HCT116 (cell line): Measurements from ENCODE around the gene ARF5. TPM values are rescaled to one million over a fixed set of nuclear protein-coding genes. Genes with fewer than 3 reads are reported as not detected.

ENCODE experiments used
- ATAC-seq: fragments of 200-7000 bp; cut with Tn5 transposase; 2 replicates; pipeline ENCODE4 v1.9.1; 2020; ENCODE audit warnings: mild to moderate bottlenecking, moderate library complexity
- BruUV-seq: library from RNA; stranded (reverse); fragments of 400-500 nt; replicated peaks from 2 replicates; lab custom pipeline; 2021; lab: Mats Ljungman, UMichigan
- CTCF ChIA-PET: fragments of 300-600 bp; sonication (Branson Sonifier 250); formaldehyde crosslinking; loops from one replicate; lab custom pipeline; 2021; ENCODE audit warnings: antibody characterized with exemption; lab: Charles Lee
- POLR2A ChIA-PET: fragments of 300-600, 350-600 bp; sonication (Branson Sonifier 250); formaldehyde crosslinking; loops from one replicate; lab custom pipeline; 2021; ENCODE audit warnings: antibody characterized with exemption; lab: Charles Lee
- RAD21 ChIA-PET, 2 experiments: fragments of 300-600 bp; sonication (Branson Sonifier 250); formaldehyde crosslinking; loops; one replicate each; lab custom pipeline; 2023; ENCODE audit warnings: low total read pairs in 2 of 2; ENCODE audit not compliant: uncharacterized antibody in 2 of 2, unreplicated experiment in 2 of 2, low non-redundant PET in 1 of 2; lab: Charles Lee
- DNase-seq: peaks from one replicate; pipeline ENCODE4 v3.0.0-alpha.2; 2010; ENCODE audit warnings: low read depth, low spot score
- H2AFZ ChIP-seq: fragments of 200-600 bp; shearing (Covaris generic), sonication (generic); 2 replicates; pipeline ENCODE4 v1.6.1; 2017; ENCODE audit warnings: low read depth, mixed run types, mixed read lengths, antibody characterized with exemption, low read length; ENCODE audit not compliant: poor library complexity, severe bottlenecking
- H3K27ac ChIP-seq: 2 replicates; pipeline ENCODE4 v1.5.1; 2012; ENCODE audit warnings: low read depth, low read length
- H3K27me3 ChIP-seq: fragments of 200-600 bp; sonication (generic); 2 replicates; pipeline ENCODE4 v1.6.1; 2016; ENCODE audit warnings: mixed run types, low read length, mixed read lengths; ENCODE audit not compliant: insufficient read depth
- H3K36me3 ChIP-seq, 2 experiments: fragments of 200-500 bp in 1 of 2; fragments of 200-600 bp in 1 of 2; sonication (Bioruptor generic) in 1 of 2; sonication (generic) in 1 of 2; 2 replicates each; pipeline versions ENCODE4 v1.5.1 to v1.6.1; 2014 to 2016; ENCODE audit warnings: low read length in 2 of 2, inconsistent platforms in 1 of 2, mixed read lengths in 1 of 2, mixed run types in 1 of 2; ENCODE audit not compliant: insufficient read depth in 2 of 2, control insufficient read depth in 1 of 2
- H3K4me1 ChIP-seq, 2 experiments: fragments of 200-600 bp in 1 of 2; sonication (generic) in 1 of 2; 2 replicates each; pipeline versions ENCODE4 v1.5.1 to v1.6.1; 2012 to 2017; ENCODE audit warnings: low read length in 2 of 2, inconsistent platforms in 1 of 2, mild to moderate bottlenecking in 1 of 2, mixed read lengths in 1 of 2, mixed run types in 1 of 2, moderate library complexity in 1 of 2; ENCODE audit not compliant: insufficient read depth in 2 of 2, control insufficient read depth in 1 of 2
- H3K4me2 ChIP-seq: fragments of 200-600 bp; sonication (generic); 2 replicates; pipeline ENCODE4 v1.6.1; 2017; ENCODE audit warnings: mixed run types, low read length, mixed read lengths
- H3K4me3 ChIP-seq, 2 experiments: fragments of 200-600 bp in 1 of 2; sonication (generic) in 1 of 2; replicated peaks in 1 of 2; 2 replicates each; pipeline ENCODE4 v1.5.1; 2011 to 2016; ENCODE audit warnings: low read length in 2 of 2, control low read depth in 1 of 2, low read depth in 1 of 2, mild to moderate bottlenecking in 1 of 2, mixed read lengths in 1 of 2, mixed run types in 1 of 2
- H3K79me2 ChIP-seq: fragments of 200-600 bp; sonication (generic); 2 replicates; pipeline ENCODE4 v1.6.1; 2017; ENCODE audit warnings: mild to moderate bottlenecking, mixed run types, low read length, moderate library complexity, mixed read lengths; ENCODE audit not compliant: insufficient read depth
- H3K9ac ChIP-seq: fragments of 200-600 bp; sonication (generic); 2 replicates; pipeline ENCODE4 v1.6.1; 2016; ENCODE audit warnings: low read length, mixed read lengths
- H3K9me2 ChIP-seq: fragments of 200-600 bp; sonication (generic), shearing (Covaris generic); 2 replicates; pipeline ENCODE4 v1.6.1; 2017; ENCODE audit warnings: mixed run types, mild to moderate bottlenecking, moderate library complexity; ENCODE audit not compliant: insufficient read depth
- H3K9me3 ChIP-seq, 2 experiments: fragments of 200-500 bp in 1 of 2; fragments of 200-600 bp in 1 of 2; sonication (Bioruptor generic) in 1 of 2; sonication (generic) in 1 of 2; 2 replicates each; pipeline ENCODE4 v1.6.1; 2014 to 2017; ENCODE audit warnings: low read length in 2 of 2, mixed read lengths in 2 of 2, inconsistent platforms in 1 of 2, low read depth in 1 of 2, mild to moderate bottlenecking in 1 of 2, mixed run types in 1 of 2, moderate library complexity in 1 of 2; ENCODE audit not compliant: control insufficient read depth in 1 of 2, insufficient read depth in 1 of 2
- H4K20me1 ChIP-seq: fragments of 200-600 bp; sonication (generic), shearing (Covaris generic); 2 replicates; pipeline ENCODE4 v1.6.1; 2017; ENCODE audit warnings: mixed run types, mild to moderate bottlenecking, moderate library complexity; ENCODE audit not compliant: insufficient read depth
- EZH2phosphoT487 ChIP-seq: fragments of 200-600 bp; IDR thresholded peaks from 2 replicates; pipeline ENCODE4 v1.6.1; 2018; ENCODE audit warnings: antibody characterized with exemption, borderline replicate concordance
- ZNF274 ChIP-seq: fragments of 200-500 bp; sonication (Bioruptor generic); IDR thresholded peaks from 2 replicates; pipeline ENCODE4 v1.6.1; 2014; ENCODE audit warnings: mild to moderate bottlenecking, low read depth, low read length, inconsistent platforms
- intact Hi-C: fragments of 100-400 bp; cut with micrococcal nuclease; formaldehyde crosslinking; loops from 2 replicates; pipeline ENCODE4 v1.10.0; 2022
- total RNA-seq: library from RNA; stranded (reverse); gene quantifications from one replicate; pipeline ENCODE4 v1.2.1, GENCODE V29; 2021; ENCODE audit not compliant: unreplicated experiment
- TF ChIP-seq, protein P1 (sequence below): IDR thresholded peaks from 2 replicates; pipeline ENCODE4 v1.6.1; 2012; ENCODE audit warnings: low read depth
- TF ChIP-seq, protein P2 (sequence below), 3 experiments: fragments of 200-600 bp in 1 of 3; sonication (generic) in 1 of 3; IDR thresholded peaks in 2 of 3; conservative IDR thresholded peaks in 1 of 3; 2 replicates each; pipeline ENCODE4 v1.5.1; 2012 to 2017; ENCODE audit warnings: low read depth in 2 of 3, low read length in 2 of 3, antibody characterized with exemption in 1 of 3, borderline replicate concordance in 1 of 3, control low read depth in 1 of 3, mild to moderate bottlenecking in 1 of 3, mixed read lengths in 1 of 3, mixed run types in 1 of 3, moderate library complexity in 1 of 3; ENCODE audit not compliant: insufficient read depth in 1 of 3
- TF ChIP-seq, protein P3 (sequence below): IDR thresholded peaks from 2 replicates; pipeline ENCODE4 v1.6.1; 2012

The ARF5 gene
- total RNA-seq, 1 experiment from 2014 or later: 204 TPM

DNA sequence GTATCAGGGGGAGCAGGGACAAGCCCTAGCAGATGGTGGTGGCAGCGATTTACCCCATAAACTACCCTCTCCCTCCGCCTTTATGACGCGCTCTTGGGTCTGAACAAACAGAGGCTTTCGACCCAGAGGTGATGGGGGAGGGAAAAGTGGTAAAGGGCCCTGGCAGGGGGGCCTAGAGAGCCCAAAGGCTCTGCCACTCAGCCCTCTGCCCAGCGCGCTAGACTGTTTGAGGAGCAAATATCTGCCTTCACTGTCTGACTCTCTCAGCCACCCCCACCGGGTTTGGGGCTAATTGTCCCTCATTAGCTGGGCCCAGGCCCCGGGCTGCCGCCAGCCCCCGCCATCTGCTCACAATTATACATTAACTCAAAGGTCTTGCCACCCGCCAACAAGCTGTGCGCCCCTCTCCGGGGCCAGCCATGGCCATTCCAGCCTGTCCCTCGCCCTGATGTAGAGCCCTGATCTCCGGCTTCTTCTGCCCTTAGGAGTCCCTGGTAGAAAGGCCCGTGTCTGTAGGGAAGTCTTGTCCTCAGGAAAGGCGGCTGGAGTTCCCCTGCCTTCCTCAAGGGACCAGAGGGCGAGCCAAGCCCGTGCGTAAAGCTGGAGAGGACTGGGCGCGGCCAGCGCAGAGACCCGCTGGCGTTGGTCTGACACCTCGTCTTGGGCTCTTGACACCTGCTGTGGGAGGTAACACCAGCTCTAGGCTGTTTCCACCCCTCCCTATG lies 31.6 kb downstream of the ARF5 start:
- intact Hi-C loops: no loop called here
- CTCF ChIA-PET: interaction anchor here (1.2 kb wide), 2 partner anchors 9 to 10 kb away, joined by 3 read pairs; no protein-coding TSS in a partner anchor
- DNase-seq: no peak
- Histone ChIP-seq H3K9me2 (no peaks in the 10 kb centered on the region), H4K20me1 (no peaks in the 10 kb centered on the region), H3K4me3 (no peak overlapping the region), H3K79me2 (no peaks in the 10 kb centered on the region), H2AFZ (no peak overlapping the region), H3K4me2 (no peak overlapping the region), H3K4me1 (no peaks in the 10 kb centered on the region), H3K27me3 (peaks cover 85% of the 10 kb centered on the region), H3K9me3 (no peaks in the 10 kb centered on the region), H3K27ac (no peak overlapping the region), H3K36me3 (no peaks in the 10 kb centered on the region), H3K9ac (no peak overlapping the region)
- BruUV-seq: no TSS peak
- RAD21 ChIA-PET: no interaction called here
- POLR2A ChIA-PET: no interaction called here
- TF ChIP-seq, protein P1, sequence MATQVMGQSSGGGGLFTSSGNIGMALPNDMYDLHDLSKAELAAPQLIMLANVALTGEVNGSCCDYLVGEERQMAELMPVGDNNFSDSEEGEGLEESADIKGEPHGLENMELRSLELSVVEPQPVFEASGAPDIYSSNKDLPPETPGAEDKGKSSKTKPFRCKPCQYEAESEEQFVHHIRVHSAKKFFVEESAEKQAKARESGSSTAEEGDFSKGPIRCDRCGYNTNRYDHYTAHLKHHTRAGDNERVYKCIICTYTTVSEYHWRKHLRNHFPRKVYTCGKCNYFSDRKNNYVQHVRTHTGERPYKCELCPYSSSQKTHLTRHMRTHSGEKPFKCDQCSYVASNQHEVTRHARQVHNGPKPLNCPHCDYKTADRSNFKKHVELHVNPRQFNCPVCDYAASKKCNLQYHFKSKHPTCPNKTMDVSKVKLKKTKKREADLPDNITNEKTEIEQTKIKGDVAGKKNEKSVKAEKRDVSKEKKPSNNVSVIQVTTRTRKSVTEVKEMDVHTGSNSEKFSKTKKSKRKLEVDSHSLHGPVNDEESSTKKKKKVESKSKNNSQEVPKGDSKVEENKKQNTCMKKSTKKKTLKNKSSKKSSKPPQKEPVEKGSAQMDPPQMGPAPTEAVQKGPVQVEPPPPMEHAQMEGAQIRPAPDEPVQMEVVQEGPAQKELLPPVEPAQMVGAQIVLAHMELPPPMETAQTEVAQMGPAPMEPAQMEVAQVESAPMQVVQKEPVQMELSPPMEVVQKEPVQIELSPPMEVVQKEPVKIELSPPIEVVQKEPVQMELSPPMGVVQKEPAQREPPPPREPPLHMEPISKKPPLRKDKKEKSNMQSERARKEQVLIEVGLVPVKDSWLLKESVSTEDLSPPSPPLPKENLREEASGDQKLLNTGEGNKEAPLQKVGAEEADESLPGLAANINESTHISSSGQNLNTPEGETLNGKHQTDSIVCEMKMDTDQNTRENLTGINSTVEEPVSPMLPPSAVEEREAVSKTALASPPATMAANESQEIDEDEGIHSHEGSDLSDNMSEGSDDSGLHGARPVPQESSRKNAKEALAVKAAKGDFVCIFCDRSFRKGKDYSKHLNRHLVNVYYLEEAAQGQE: no peak
- TF ChIP-seq, protein P2, sequence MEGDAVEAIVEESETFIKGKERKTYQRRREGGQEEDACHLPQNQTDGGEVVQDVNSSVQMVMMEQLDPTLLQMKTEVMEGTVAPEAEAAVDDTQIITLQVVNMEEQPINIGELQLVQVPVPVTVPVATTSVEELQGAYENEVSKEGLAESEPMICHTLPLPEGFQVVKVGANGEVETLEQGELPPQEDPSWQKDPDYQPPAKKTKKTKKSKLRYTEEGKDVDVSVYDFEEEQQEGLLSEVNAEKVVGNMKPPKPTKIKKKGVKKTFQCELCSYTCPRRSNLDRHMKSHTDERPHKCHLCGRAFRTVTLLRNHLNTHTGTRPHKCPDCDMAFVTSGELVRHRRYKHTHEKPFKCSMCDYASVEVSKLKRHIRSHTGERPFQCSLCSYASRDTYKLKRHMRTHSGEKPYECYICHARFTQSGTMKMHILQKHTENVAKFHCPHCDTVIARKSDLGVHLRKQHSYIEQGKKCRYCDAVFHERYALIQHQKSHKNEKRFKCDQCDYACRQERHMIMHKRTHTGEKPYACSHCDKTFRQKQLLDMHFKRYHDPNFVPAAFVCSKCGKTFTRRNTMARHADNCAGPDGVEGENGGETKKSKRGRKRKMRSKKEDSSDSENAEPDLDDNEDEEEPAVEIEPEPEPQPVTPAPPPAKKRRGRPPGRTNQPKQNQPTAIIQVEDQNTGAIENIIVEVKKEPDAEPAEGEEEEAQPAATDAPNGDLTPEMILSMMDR (IDR thresholded peaks at IDR 0.05 in 2 of 3, conservative IDR thresholded peaks at IDR 0.05 in 1 of 3; ENCODE audit: borderline replicate concordance in 1 of 3, insufficient read depth in 1 of 3, low read depth in 2 of 3, low read length in 2 of 3): no peak
- TF ChIP-seq, protein P3, sequence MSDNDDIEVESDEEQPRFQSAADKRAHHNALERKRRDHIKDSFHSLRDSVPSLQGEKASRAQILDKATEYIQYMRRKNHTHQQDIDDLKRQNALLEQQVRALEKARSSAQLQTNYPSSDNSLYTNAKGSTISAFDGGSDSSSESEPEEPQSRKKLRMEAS: no peak
- TF ChIP-seq ZNF274: no peak
- no peak for TF ChIP-seq EZH2phosphoT487
- peak; percentile 22; the same call in 1 of the 2 replicates for ATAC-seq
